MM.1S (cell line): Measurements from ENCODE around the gene PHETA2.

Experiments used
- EZH2 ChIP-seq: fragments of 300-600 bp; sonication (generic); optimal IDR thresholded peaks from 2 replicates; pipeline ENCODE3; 2017; ENCODE audit warnings: low read depth, mild to moderate bottlenecking, antibody characterized with exemption, low read length, mixed read lengths
- TF ChIP-seq, protein P1 (sequence below): fragments of 300-600 bp; sonication (generic); IDR thresholded peaks from 2 replicates; pipeline ENCODE4 v1.5.1; 2016; ENCODE audit warnings: antibody characterized with exemption, low read length, mixed read lengths

DNA sequence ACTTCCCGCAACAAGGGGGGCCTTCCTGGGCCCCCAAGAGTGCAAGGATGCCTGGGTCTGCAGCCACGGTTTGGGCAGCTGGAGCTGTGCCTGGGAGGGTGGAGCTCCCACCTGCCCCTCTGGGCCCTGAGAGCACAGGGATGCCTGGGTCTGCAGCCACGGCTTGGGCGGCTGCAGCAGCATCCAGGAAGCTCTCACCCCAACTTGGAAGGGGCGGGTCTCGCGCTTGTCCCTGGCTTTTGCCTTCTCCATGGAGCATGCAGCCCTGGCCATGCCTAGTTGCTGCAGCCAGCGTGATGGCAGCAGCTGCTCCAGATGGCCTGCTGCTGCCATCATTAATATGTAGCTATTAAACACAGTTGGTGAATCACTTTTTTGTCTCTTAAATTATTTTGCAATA is 38.8 kb upstream of the PHETA2 start:
- no peak for TF ChIP-seq EZH2
- TF ChIP-seq, protein P1, sequence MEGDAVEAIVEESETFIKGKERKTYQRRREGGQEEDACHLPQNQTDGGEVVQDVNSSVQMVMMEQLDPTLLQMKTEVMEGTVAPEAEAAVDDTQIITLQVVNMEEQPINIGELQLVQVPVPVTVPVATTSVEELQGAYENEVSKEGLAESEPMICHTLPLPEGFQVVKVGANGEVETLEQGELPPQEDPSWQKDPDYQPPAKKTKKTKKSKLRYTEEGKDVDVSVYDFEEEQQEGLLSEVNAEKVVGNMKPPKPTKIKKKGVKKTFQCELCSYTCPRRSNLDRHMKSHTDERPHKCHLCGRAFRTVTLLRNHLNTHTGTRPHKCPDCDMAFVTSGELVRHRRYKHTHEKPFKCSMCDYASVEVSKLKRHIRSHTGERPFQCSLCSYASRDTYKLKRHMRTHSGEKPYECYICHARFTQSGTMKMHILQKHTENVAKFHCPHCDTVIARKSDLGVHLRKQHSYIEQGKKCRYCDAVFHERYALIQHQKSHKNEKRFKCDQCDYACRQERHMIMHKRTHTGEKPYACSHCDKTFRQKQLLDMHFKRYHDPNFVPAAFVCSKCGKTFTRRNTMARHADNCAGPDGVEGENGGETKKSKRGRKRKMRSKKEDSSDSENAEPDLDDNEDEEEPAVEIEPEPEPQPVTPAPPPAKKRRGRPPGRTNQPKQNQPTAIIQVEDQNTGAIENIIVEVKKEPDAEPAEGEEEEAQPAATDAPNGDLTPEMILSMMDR: no peak
